GM12872 (cell line): Measurements from ENCODE around the gene LMBRD2.

Experiments used
- TF ChIP-seq, protein P1 (sequence below): IDR thresholded peaks from 3 replicates; pipeline ENCODE4 v1.5.1; 2011; ENCODE audit warnings: low read depth, mild to moderate bottlenecking, low read length, moderate library complexity; ENCODE audit not compliant: insufficient read depth

The LMBRD2 gene

DNA sequence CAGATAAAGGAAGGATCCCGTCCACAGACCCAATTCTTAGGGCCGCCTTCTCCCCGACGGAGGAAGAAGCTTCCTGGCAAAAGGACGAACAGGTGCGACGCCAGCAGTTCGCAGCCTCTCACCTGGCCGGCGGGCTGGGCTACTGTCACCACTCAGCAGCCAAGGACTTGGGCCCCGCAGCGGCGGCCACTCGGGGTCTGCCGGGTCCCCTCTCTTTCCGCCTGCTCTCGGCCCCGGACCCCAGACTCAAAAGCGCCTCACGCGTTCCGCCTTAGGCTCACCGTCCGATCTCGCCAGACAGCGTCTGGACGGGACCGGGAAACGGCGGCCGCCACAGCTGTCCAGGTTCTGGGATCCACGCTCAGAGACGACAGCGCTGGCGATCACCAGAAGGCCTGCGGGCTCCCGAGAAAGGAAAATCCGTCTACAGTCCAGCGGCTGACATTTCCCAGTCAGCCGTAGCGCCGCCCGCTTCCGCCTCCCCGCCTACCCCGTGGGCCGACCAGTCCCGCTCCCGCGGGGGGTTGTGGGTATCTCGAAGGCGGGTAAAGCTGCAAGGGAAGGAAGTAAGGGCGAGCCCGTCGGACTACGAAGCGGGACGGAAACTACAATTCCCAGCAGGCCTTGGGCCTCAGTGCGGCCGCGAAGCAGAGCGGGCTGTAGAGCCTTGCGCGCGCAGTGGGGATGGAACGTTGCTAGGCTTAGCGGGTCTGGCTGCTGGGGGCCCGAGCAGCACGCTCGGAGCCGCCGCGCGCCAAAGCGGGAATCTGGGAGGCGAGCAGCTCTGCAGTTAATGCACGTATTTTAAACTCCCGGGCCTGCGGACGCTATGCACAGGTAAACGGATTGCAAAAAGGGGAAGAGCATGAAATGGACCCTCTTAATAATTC is at the start of gene LMBRD2, which contains the start of gene SKP2:
TSS of gene LMBRD2 (minus strand) at position 454 of the 890 bp plus-strand sequence. CDS start 8,538 bp downstream, outside the sequence.
TSS of gene SKP2 (plus strand) at position 678 of the 890 bp plus-strand sequence. CDS start at position 830, 152 bp downstream.
- TF ChIP-seq, protein P1, sequence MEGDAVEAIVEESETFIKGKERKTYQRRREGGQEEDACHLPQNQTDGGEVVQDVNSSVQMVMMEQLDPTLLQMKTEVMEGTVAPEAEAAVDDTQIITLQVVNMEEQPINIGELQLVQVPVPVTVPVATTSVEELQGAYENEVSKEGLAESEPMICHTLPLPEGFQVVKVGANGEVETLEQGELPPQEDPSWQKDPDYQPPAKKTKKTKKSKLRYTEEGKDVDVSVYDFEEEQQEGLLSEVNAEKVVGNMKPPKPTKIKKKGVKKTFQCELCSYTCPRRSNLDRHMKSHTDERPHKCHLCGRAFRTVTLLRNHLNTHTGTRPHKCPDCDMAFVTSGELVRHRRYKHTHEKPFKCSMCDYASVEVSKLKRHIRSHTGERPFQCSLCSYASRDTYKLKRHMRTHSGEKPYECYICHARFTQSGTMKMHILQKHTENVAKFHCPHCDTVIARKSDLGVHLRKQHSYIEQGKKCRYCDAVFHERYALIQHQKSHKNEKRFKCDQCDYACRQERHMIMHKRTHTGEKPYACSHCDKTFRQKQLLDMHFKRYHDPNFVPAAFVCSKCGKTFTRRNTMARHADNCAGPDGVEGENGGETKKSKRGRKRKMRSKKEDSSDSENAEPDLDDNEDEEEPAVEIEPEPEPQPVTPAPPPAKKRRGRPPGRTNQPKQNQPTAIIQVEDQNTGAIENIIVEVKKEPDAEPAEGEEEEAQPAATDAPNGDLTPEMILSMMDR, result no peak

DNA sequence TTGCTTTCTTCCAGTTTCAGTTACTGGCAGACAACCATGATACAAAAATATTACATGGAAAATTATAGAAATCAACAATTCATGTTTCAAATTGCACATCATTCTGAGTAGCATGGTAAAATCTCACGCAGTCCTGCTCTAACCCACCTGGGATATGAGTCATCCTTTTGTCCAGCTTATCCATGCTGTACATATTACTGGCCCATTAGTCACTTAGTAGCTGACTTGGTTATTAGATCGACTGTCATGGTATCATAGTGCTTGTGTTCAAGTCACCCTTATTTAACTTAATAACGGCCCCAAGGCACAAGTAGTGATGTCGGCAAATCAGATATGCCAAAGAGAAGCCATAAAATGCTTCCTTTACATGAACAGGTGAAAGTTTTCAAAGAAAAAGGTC is 48.8 kb upstream of the LMBRD2 start:
- TF ChIP-seq, protein P1, result no peak

DNA sequence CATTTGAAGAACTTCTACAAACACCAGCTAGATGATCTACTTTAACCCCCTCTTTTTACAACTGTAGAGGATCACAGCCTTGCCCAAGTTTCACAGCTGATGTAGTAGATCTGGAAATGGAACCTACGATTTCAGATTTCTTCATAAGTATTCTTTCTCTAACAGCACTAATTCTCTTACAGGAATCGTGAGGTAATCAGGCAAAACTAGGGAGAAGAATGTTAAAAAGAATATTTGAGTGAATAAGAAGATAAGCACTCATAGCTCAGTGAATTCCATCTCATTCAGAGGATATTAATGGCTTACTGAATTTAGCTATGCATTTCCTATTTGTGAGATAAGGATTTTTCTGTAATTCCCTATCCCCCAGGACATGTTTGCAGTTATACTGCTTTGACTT is 47.9 kb upstream of the LMBRD2 start:
- TF ChIP-seq, protein P1, result no peak

DNA sequence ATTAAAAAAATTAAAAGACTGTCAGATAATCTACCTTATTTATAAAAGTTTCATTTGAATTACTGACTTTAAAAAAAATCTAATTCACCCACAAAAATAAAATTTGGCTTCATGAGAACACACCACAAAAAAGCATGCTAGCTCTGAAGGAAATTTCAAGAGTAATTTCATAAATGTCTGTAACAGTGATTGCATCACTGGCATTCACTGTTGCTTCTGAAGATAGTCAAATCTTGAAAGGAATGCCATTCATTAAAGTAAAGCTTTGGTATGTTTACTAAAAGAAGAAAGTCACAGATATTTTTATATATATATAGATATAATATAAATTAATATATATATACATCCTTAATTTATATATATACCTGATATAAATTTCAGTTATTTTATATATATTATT is 46.6 kb upstream of the LMBRD2 start:
- TF ChIP-seq, protein P1, result no peak

DNA sequence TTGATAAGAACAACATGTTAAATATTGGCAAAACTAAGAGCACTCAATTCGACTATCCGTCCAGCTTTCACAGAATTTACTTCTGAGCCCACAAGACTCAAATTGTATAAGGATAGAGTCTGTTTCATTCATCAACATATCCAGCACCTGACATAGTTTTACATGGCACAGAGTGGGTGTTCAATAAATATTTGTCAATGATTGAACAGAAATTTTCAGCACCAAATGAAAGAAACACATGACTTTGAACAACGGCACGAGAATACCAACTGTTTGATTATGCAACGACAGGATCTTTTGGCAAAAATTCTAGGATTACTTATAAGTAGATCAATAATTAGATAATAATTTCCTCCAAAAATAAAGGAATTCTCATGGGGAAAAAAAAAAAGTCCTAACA is 42.1 kb upstream of the LMBRD2 start:
- TF ChIP-seq, protein P1, result no peak

DNA sequence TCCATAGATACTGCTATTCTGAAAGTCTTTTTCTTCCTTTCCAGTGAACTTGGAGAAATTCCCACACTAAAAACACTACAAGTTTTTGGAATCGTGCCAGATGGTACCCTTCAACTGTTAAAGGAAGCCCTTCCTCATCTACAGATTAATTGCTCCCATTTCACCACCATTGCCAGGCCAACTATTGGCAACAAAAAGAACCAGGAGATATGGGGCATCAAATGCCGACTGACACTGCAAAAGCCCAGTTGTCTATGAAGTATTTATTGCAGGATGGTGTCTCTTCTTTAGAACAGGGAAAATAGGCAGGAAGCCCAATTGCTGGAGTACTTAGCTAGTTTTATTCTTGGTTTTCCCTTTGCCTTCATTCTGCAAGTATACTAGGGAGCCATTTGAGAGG is 30.1 kb upstream of the LMBRD2 start:
- TF ChIP-seq, protein P1, result no peak

DNA sequence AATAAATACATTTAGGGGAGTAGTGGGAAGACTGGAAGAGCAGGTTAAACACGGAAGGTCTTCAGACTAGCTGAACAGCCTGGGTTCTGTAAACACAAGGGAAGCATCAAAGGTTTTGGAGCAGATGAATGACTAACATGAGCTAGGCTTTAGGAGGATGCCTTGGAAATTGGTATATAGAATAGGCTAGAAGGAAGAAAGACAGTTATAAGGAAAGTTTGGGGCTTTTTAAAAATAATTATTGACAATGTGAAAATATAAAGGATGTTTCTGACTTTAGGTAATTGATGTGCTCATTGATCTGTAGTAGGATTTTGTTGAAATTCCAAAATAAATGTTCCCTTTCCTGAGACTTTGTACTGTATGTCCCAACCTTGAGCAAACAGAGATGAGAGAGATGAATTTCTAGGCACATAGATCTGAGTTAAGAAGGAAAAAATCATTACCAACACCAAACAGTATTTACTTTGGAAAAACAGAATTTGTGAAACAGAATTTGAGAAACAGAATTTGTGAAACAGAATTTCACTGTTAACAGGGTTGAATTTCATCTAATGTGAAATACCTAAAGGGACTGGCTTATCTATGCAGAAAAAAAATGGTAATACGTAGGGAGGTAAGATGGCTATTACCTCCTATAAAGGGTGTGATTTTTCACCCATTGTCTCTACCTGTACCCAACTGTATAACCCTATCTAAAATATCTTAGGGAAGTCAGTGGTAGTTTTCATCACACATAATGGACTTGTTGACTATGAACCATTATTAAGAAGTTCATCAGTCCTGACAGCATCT is 29.1 kb upstream of the LMBRD2 start:
- TF ChIP-seq, protein P1, result no peak
